Activated naive CD4-positive, alpha-beta T cell treated with Interleukin-2 at 50 U/mL for 16 hours (primary cell): ENCODE results near the gene TNC.

Experiments
- DNase-seq: peaks from one replicate; pipeline ENCODE4 v3.0.0-alpha.2; 2020

TNC gene

DNA sequence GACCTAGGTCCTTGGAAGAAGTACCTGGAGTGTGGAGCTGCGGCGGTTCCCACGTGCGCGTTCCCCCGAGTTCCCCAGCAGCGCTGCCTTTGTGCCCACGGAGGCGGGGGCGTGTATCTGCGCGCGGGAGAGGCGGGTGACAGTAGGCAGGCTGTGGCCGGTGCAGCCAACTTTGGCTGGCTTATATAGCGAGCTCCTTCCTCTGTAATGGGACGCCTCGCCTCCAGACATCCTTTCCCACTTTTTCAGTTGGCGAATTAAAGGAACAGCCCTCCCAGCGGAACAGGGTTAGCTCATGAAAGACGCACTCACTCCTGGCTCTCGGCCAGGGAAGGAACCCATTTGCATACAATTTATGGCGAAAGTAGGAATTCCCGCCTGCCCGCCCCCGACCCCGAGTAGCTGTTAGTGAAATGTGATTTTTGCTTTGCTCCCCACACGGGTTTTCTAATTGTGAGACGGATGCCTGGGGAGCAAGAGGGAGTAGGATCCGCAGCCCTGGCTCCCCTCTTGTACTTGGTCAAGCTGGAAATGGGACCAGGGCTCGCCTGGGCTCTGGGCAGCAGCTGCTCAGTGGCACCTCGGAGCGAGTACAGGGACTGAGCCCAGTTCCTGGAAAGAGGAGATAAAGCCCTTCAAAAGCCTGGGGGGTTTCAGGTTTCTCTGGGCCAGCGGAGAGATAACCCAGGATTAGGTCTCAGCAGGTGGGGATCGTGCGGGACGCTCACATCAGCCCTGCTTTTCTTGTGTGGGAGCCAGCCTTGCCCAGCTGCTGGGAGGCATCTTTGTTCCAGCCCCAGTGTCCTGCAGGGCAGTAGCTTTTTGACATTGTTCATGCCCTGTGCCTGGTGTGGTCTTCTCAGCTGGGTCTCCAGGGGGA lies at the start of gene TNC:
TNC (minus strand) TSS at position 159 of the 880 bp plus-strand sequence. CDS start 27,139 bp downstream, outside the sequence.
- no peak for DNase-seq

DNA sequence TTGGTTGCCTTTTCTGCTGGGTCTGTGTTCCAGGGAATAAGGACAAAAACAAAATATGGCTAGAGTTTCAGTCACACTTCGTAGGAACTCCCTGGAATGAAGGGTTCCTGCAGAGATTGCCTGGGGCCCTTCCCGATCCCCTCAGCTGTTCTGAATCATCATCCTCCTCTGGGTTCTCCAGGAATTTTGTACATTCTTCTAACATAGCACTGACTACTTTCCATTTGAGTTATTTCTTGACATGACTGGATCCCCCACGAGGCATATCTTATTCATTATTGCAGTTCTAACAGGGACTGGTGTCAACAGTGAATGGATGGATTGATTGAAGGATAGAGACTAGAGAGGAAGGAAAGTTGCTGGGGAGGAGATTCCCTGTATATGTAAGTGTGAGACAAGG lies 49.2 kb upstream of the TNC start:
- no peak for DNase-seq

GRCh38 chr9:115165233-115165632 lies 47.3 kb upstream of the TNC start:
- no peak for DNase-seq

DNA sequence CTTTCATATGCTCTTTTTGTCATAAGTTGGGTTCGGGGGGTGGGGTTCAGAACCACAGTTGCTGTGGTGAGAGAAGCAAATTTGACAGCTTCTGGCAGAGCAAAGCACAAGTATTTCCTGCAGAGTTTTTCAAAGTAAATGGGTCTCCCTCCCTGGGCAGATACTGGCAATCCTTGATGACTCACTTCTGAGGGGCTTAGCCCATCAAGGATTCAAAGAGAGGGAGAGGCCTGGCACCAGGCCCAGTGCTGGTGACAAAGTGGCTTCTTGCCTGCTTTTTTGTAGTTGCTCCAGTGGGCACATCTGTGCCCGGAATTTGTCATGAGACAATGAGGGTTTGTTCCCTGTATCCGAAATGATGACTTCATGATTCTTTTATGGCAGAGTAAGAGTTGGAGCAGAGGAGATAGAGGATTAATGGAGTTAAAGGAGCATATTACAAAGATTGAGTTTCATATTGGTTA lies 46.6 kb upstream of the TNC start:
- no peak for DNase-seq

- DNase-seq: no peak
Measured at GRCh38 chr9:115162946-115163345, 45.0 kb upstream of the TNC start.

DNA sequence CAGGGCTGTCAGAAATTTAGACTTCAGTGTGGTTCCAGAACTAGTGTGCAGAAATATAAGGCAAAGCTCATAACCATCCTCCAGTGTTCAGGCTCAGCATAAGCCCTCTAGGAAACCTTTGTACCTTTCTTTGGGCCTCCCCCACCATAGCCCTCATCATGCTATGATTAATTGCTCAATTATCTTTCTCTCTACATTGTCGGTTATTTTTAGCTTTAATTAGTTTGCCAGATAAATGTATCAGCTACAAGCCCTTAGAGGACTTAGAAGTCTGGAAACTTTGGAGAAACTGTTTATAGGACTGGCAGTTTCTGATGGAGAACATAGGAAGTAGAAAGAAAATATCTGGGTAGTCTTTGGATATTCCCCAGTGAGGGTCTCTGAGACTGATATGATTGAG lies 43.5 kb upstream of the TNC start:
- no peak for DNase-seq

GRCh38 chr9:115158661-115159481 lies 40.9 kb upstream of the TNC start:
- no peak for DNase-seq

DNA sequence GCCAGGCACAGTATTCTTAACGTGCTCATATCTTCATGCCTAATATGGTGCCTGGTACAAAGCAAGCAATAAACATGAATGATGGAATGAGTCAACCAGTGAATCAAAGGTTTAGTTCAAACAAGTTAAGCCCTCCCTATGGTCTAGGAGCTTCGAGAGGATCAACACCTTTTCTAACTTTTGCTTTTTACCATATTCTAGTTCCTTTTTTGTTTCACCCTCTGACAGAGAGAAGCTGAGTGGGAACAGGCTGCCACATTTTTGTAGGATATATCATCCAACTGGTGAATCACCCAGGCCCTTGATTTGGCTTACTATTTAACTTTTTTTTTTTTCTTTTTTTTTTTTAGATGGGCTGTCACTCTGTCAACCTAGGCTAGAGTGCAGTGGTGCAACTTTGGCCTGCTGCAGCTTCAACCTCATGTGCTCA lies 39.3 kb upstream of the TNC start:
- no peak for DNase-seq

GRCh38 chr9:115155037-115155436 lies 37.1 kb upstream of the TNC start:
- DNase-seq: no peak

GRCh38 chr9:115154617-115155016 lies 36.7 kb upstream of the TNC start:
- no peak for DNase-seq

DNA sequence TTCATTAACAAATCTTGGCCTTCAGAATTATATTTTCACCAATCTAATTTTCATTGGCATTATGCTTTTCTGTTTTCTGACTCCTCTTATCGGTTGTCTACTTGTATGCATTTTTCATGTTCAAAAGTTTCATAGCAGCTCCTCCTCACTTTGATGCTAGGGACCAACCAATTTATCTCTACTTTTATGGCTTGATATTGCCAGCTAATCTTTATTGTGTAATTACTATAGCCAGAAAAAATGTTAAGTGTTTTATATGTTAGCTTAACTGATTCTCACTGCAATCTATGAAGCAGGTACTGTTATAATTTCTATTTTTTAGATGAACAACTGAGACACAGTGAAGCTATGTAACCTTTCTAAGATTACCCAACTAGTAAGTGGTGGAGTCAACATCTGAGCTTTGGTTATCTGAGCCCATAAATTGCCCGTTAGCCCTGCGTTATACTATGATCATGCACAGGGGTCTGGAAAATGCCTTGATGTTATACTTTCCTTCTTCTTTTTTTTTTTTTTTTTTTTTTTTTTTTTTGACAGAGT lies 34.4 kb upstream of the TNC start:
- DNase-seq: no peak

GRCh38 chr9:115148721-115149120 lies 30.8 kb upstream of the TNC start:
- no peak for DNase-seq

DNA sequence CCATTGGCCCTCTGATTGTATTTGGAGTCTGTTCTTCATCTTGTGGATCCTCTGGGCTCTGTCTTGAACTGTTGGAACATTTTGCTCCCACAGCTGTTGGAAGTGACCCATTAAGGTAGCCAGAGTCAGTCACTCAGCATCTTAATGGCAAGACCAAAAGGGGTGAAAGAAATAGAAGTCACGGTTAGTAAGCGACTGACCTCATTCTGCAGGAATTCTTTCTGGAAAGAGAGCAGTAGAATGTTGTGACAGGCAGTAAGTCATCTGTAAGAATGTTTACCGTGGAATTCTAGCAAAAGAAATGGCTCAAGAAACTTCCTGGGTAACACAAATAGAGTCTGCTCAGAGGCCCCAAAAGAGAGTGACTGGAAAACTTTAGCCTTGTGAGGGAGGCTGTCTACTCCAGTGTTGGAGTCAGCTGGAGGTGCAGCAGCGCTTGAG lies 28.6 kb upstream of the TNC start:
- DNase-seq: no peak

- DNase-seq: no peak
Measured at GRCh38 chr9:115144706-115145105, 26.7 kb upstream of the TNC start.

GRCh38 chr9:115143689-115144088 lies 25.7 kb upstream of the TNC start:
- DNase-seq: no peak

DNA sequence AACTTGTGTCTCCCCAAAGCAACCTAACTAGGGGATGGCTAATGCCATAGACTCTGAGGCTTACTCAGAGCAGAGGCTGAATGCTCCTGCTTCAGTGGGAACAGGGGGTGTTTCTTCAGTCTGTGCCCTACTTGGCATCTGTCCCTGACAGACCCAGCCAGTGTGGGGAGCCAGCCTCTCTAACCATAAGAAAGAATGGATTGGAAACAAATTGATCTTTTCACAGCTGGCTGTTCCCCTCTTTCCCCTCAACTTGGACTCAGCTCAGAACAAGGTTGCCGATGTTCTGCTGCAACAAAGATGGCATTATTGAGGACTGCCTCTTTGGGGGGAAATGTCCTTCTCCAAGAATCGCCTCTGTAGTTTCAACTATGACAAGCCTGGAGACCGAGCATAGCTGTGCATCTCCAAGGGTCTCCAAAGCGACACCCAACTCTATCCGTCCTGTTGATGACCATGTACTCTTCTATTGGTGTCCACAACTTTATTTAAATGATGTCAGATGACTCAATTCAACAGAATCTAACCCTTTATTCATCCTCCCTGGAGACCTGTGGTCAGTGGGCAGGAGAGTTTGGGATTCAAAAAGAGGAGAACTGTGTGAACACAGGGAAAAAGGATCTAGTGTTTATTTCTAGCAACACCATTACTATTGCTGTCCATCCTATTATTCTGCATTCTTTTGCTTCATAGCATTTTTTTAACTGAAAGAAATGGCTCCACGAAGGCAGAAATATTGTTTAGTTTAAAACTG lies 24.7 kb upstream of the TNC start:
- DNase-seq: no peak

DNA sequence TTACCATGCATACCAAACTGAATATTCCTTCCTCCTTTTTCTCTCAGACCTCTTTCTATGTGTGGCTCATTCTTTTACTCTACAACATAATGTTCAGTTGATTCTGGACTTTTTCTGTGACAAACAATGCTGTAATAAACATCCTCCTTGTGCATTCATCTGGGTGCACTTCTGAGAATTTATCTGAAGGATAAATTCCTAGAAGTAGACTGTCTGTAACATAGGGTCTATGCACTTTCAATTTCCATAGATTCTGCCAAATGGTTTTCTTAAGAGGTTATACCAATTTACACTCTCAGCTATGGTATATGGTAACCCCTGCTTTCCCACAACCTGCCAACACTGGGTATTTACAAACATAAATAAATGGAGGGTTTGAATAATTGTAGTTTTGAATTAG lies 24.1 kb upstream of the TNC start:
- DNase-seq: no peak

DNA sequence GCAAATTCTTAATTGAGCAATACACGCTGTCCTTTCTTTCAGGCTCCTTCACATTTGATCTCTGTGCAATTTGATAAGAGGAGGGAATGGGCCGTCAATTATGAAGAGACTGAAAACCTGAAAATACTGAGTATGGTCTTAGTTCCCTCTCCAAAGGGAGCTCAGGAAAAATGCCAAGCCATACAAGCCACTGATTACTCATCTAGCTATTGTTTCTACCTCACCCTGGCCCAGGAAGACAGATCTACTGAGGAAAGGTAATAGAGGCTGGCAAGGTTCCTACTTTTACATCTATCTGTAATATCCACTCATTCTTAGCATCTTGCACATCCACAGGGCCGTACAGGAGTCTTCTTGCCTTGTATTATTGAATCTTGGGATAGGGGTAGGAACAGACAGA lies 23.7 kb upstream of the TNC start:
- DNase-seq: no peak

DNA sequence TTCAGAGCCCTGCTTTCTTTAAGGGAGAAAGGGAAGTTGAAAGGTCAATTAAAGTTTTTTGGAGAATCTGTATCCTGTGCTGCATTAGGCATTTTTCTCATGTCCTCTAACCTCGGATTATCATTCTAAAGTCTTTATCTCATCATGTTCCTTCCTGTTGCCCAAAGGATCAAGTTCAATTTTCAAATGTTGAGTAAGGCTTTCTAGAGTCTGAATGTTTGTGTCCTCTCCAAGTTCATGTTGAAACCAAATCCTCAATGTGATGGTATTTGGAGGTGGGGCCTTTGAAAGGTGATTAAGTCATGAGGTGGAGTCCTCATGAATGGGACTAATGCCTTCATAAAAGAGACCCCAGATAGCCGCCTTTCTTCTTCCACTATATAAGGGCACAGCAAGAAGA lies 20.2 kb upstream of the TNC start:
- DNase-seq: no peak

GRCh38 chr9:115137526-115137925 lies 19.6 kb upstream of the TNC start:
- no peak for DNase-seq

- DNase-seq: no peak
Measured at GRCh38 chr9:115135821-115136778, 18.1 kb upstream of the TNC start.

GRCh38 chr9:115134941-115135340 lies 17.0 kb upstream of the TNC start:
- DNase-seq: no peak
